Measurements from ENCODE around the gene PHETA1. TPM values are rescaled to one million over a fixed set of nuclear protein-coding genes. Genes with fewer than 3 reads are reported as not detected.
"Not testable (repeated sequence)": the region's sequence is repeated elsewhere in the genome, so short reads cannot be mapped to it uniquely, and the experiment has no call there.

PHETA1 gene
- total RNA-seq, 1 donor from 2014 or later = 34.8 TPM

- H3K27me3 Mint-ChIP-seq (ENCODE audit: low read depth) = no peaks in the 10 kb centered on the region
- no peaks in the 10 kb centered on the region for H3K36me3 Mint-ChIP-seq (ENCODE audit: low read depth)
- no peaks in the 10 kb centered on the region for H3K9me3 Mint-ChIP-seq
- H3K4me1 Mint-ChIP-seq = peaks cover 7% of the 10 kb centered on the region
- H3K4me3 Mint-ChIP-seq = no peak overlapping the region
- no peak for DNase-seq (ENCODE audit: low read depth, low spot score)
- no peak for TF ChIP-seq CTCF (conservative IDR thresholded peaks at IDR 0.05)
- H3K27ac Mint-ChIP-seq (ENCODE audit: unreplicated experiment) = no peak overlapping the region
Measured at GRCh38 chr12:111386885-111387284, 18.0 kb upstream of the PHETA1 start.

GRCh38 chr12:111384596-111384995, 15.7 kb upstream of the PHETA1 start:
- H3K27ac Mint-ChIP-seq (ENCODE audit: unreplicated experiment) = no peak overlapping the region

GRCh38 chr12:111379942-111380554, 11.2 kb upstream of the PHETA1 start:
- Mint-ChIP-seq H3K4me3 (no peak overlapping the region), H3K4me1 (no peaks in the 10 kb centered on the region), H3K27ac (ENCODE audit: unreplicated experiment) (no peak overlapping the region), H3K36me3 (ENCODE audit: low read depth) (no peaks in the 10 kb centered on the region), H3K27me3 (ENCODE audit: low read depth) (peaks cover 2% of the 10 kb centered on the region), H3K9me3 (no peaks in the 10 kb centered on the region)
- no peak for TF ChIP-seq CTCF (conservative IDR thresholded peaks at IDR 0.05)
- no peak for DNase-seq (ENCODE audit: low read depth, low spot score)

More at GRCh38 chr12:111384596-111384995, 15.7 kb upstream of the PHETA1 start:
- peaks cover 2% of the 10 kb centered on the region for H3K27me3 Mint-ChIP-seq (ENCODE audit: low read depth)
- H3K9me3 Mint-ChIP-seq = no peaks in the 10 kb centered on the region
- no peak for TF ChIP-seq CTCF (conservative IDR thresholded peaks at IDR 0.05)
- no peak for DNase-seq (ENCODE audit: low read depth, low spot score)
- H3K4me3 Mint-ChIP-seq = no peak overlapping the region
- no peaks in the 10 kb centered on the region for H3K36me3 Mint-ChIP-seq (ENCODE audit: low read depth)
- peaks cover 7% of the 10 kb centered on the region for H3K4me1 Mint-ChIP-seq

- peaks cover 2% of the 10 kb centered on the region for H3K27me3 Mint-ChIP-seq (ENCODE audit: low read depth)
- no peaks in the 10 kb centered on the region for H3K36me3 Mint-ChIP-seq (ENCODE audit: low read depth)
- TF ChIP-seq CTCF (conservative IDR thresholded peaks at IDR 0.05) = no peak
- no peaks in the 10 kb centered on the region for H3K4me1 Mint-ChIP-seq
- no peak overlapping the region for H3K4me3 Mint-ChIP-seq
- H3K27ac Mint-ChIP-seq (ENCODE audit: unreplicated experiment) = no peak overlapping the region
- DNase-seq (ENCODE audit: low read depth, low spot score) = no peak
- H3K9me3 Mint-ChIP-seq = no peaks in the 10 kb centered on the region
Measured at GRCh38 chr12:111377440-111377839, 8.5 kb upstream of the PHETA1 start.

- not testable (repeated sequence) for H3K9me3 Mint-ChIP-seq; H3K27me3 Mint-ChIP-seq (ENCODE audit: low read depth); H3K27ac Mint-ChIP-seq (ENCODE audit: unreplicated experiment); H3K4me1 Mint-ChIP-seq; H3K4me3 Mint-ChIP-seq; DNase-seq (ENCODE audit: low read depth, low spot score); H3K36me3 Mint-ChIP-seq (ENCODE audit: low read depth)
Measured at GRCh38 chr12:111373231-111373630, 4.3 kb upstream of the PHETA1 start.

GRCh38 chr12:111369496-111370220, 763 bp upstream of the PHETA1 start:
- peaks cover 8% of the 10 kb centered on the region for H3K36me3 Mint-ChIP-seq (ENCODE audit: low read depth)
- no peak for TF ChIP-seq CTCF (conservative IDR thresholded peaks at IDR 0.05)

More at GRCh38 chr12:111369496-111370220, 763 bp upstream of the PHETA1 start:
- peaks cover 20% of the 10 kb centered on the region for H3K4me1 Mint-ChIP-seq
- H3K9me3 Mint-ChIP-seq = no peaks in the 10 kb centered on the region
- H3K27me3 Mint-ChIP-seq (ENCODE audit: low read depth) = no peaks in the 10 kb centered on the region
- H3K27ac Mint-ChIP-seq (ENCODE audit: unreplicated experiment) = no peak overlapping the region
- no peak for DNase-seq (ENCODE audit: low read depth, low spot score)
- peak overlapping the region; percentile 93 for H3K4me3 Mint-ChIP-seq
